Measurements from ENCODE around the gene NGFR. TPM values are rescaled to one million over a fixed set of nuclear protein-coding genes. Genes with fewer than 3 reads are reported as not detected.
A peak's percentile ranks its signal among the peaks of the same experiment; 100 is the strongest.

Gene NGFR
- total RNA-seq, 4 donors from 2014 or later = 3.0 to 40.5 (median 19.1) TPM

- H3K4me3 ChIP-seq (ENCODE audit: low read depth, poor library complexity, severe bottlenecking) = no peak overlapping the region
- intact Hi-C loops (cut with DNase I; ENCODE audit: low total_unique reads) = loop anchor here (5.0 to 10.0 kb wide), 2 partner anchors 60 to 1387 kb away; partner anchors contain the start of gene SNX11
- no peak for DNase-seq (ENCODE audit: low spot score in 2 of 2)
- TF ChIP-seq POLR2A (IDR thresholded peaks at IDR 0.05) = no peak
- TF ChIP-seq CTCF (IDR thresholded peaks at IDR 0.05) = no peak
- WGBS, 2 donors = 60 to 61% methylated on average over 17 of the region's 17 CpGs
Observed at GRCh38 chr17:49494399-49494985, 601 bp upstream of the NGFR start.

DNA sequence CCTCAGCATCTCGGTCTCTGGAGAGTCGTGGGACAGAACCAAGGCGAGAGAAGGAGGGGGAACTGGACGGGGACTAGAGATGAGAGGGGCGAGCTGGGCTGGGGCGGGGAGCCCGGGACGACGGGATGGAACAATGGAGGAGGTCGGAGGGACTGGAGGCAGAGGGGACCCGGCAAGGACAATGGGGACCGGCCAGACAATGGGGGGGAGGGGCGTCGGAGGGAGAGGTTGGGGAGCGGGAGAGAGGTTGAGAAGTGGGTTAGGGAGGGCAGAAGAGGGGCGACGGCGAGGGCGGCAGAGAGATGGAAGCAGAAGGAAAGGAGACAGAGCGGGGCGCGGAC, 719 bp downstream of the NGFR start:
- TF ChIP-seq POLR2A (IDR thresholded peaks at IDR 0.05) (no peak), CTCF (IDR thresholded peaks at IDR 0.05) (no peak)
- 2 to 4% methylated on average over 22 of the region's 22 CpGs for WGBS, 2 donors
- DNase-seq (ENCODE audit: low spot score in 2 of 2) = no peak
- intact Hi-C loops (cut with DNase I; ENCODE audit: low total_unique reads) = loop anchor here (5.0 to 10.0 kb wide), 2 partner anchors 51 to 61 kb away; no protein-coding TSS in a partner anchor
- H3K4me3 ChIP-seq (ENCODE audit: low read depth, poor library complexity, severe bottlenecking) = peak overlapping the region; percentile 27

DNA sequence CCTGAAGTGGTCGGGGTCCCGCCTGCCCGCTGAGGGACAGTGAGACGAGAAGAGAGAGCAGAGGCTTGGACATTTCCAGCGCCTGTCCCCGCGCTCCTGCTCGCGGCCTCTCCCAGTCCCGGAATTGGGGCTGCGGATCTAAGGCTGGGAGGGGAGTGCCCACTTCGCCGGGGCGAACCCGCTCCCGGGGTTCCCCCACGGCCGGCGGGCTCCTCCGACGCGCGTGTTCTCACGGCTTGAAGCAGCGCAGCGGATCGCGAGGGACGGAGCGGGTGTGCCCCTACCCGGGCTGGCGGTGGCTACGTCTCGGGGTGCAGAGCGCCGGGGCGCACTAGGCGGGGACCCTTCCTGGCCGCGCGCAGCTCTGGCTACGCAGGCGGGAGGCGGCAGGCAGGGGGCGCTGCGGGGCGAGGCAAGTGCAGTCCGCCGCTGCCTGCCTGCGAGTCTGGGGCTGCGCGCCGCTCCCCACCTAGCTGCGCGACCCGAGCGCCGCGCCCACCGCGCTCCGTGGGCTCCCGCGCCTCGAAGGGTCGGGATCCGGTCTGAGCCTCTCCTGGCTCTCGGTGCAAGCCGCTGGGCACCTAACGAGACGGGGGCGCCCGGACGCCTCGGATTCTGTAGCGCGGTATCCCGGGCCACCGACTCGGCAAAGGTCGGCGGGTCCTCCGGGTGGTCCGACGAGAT, 1.2 kb downstream of the NGFR start:
- DNase-seq (ENCODE audit: low spot score in 2 of 2) = peak; percentile 42 to 94
- intact Hi-C loops (cut with DNase I; ENCODE audit: low total_unique reads) = loop anchor here (5.0 to 10.0 kb wide), 2 partner anchors 51 to 62 kb away; no protein-coding TSS in a partner anchor
- H3K4me3 ChIP-seq (ENCODE audit: low read depth, poor library complexity, severe bottlenecking) = peak overlapping the region; percentile 6
- TF ChIP-seq CTCF (IDR thresholded peaks at IDR 0.05) (no peak), POLR2A (IDR thresholded peaks at IDR 0.05) (no peak)
- 0 to 1% methylated on average over 16 to 61 of the region's 85 CpGs for WGBS, 2 donors

DNA sequence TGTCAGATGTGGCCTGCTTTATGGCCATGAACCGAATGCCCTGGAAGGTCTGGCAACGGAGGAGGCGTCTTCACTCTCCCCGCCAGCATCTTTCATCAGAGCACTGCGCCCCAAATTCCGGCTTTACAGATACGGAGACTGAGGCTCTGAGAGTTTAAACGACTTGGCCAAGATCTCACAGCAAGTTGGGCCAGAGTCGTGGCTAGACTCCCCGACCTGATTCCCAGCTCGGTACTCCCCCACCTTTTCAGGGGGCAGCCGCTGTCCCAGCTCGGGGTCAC, 1.7 kb downstream of the NGFR start:
- no peak for DNase-seq (ENCODE audit: low spot score in 2 of 2)
- H3K4me3 ChIP-seq (ENCODE audit: low read depth, poor library complexity, severe bottlenecking) = peak overlapping the region; percentile 6
- no peak for TF ChIP-seq CTCF (IDR thresholded peaks at IDR 0.05)
- TF ChIP-seq POLR2A (IDR thresholded peaks at IDR 0.05) = no peak
- 3% methylated on average over 5 to 13 of the region's 13 CpGs for WGBS, 2 donors
- intact Hi-C loops (cut with DNase I; ENCODE audit: low total_unique reads) = loop anchor here (5.0 to 10.0 kb wide), 2 partner anchors 50 to 62 kb away; no protein-coding TSS in a partner anchor

DNA sequence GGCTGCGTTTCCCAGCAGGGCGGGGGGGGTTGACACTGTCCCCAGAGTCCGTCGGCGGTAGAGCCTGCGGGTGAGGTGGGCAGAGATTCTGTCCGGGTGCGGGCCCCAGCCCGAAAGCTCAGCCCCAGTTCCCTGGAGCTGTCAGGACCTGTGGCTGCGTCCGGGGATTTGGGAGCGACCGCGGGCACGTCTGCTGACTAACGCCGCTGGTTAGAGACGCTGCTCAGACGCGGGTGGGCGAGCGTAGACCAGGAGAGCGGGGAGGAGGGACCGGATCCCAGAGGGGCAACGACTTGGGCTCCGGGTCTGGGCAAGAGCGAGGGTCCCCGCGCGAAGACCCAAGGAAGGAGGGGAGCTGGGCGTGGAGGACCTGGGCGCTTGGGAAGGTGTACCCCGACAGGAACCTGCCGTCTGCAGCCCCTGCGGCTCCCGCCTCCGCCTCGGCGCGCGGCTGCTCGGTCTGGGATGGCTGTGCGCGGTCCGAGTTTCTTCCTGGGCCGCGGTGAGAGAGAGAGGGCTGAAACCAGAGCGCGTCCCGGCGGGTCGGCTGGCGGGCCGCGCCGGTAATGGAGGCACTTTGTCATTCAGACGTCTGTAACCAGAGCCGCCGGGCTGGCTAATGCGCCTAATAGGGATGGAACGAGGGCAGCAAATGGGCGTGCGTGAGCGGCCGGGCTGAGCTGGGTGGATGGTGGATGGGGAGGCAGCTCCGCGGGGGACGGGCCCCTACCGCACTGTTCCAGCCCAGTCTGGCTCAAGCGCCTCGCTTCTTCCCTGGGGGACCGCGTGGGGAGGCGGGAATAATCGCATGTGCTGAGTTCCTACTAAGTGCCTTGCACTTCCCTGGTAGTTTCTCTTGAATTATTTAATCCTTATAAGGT, 2.3 kb downstream of the NGFR start:
- peak in 1 of 2 donors; percentile 91 for DNase-seq (ENCODE audit: low spot score in 2 of 2)
- 1 to 3% methylated on average over 18 to 39 of the region's 75 CpGs for WGBS, 2 donors
- peak overlapping the region; percentile 6 for H3K4me3 ChIP-seq (ENCODE audit: low read depth, poor library complexity, severe bottlenecking)
- TF ChIP-seq POLR2A (IDR thresholded peaks at IDR 0.05) (no peak), CTCF (IDR thresholded peaks at IDR 0.05) (no peak)
- intact Hi-C loops (cut with DNase I; ENCODE audit: low total_unique reads) = loop anchor here (5.0 to 10.0 kb wide), 2 partner anchors 50 to 63 kb away; no protein-coding TSS in a partner anchor

Measured in lower leg skin (tissue), 4 donors.